ENCODE data around the gene SERTAD3.
A peak's percentile ranks its signal among the peaks of the same experiment; 100 is the strongest.
"Not testable (repeated sequence)": the region's sequence is repeated elsewhere in the genome, so short reads cannot be mapped to it uniquely, and the experiment has no call there.

SERTAD3 gene, protein sequence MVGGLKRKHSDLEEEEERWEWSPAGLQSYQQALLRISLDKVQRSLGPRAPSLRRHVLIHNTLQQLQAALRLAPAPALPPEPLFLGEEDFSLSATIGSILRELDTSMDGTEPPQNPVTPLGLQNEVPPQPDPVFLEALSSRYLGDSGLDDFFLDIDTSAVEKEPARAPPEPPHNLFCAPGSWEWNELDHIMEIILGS

GRCh38 chr19:40444000-40444824, at the start of gene SERTAD3:
Gene SERTAD3, minus strand, starts transcription at chr19:40444335. Its CDS starts 2,255 bp downstream, at chr19:40442080.
- Histone ChIP-seq H3K9ac (ENCODE audit: low read length) (peak within 1 kb of the TSS; percentile 100), H3K27me3 (ENCODE audit: control insufficient read depth in 1 of 2, insufficient read depth in 2 of 2, low read length in 2 of 2) (no peaks in the 10 kb centered on the region), H3K4me3 (ENCODE audit: low read depth in 1 of 2, low read length in 2 of 2) (peak within 1 kb of the TSS; percentile 90 to 100), H3K4me1 (ENCODE audit: insufficient read depth, low read length) (peaks cover 30% of the 10 kb centered on the region), H3K36me3 (ENCODE audit: insufficient read depth, low read length) (peaks cover 33% of the 10 kb centered on the region), H3K27ac (ENCODE audit: low read depth, low read length) (peak within 1 kb of the TSS; percentile 97), H3K9me3 (ENCODE audit: low read length) (no peaks in the 10 kb centered on the region)

- Histone ChIP-seq H3K27ac (ENCODE audit: low read depth, low read length) (no peak overlapping the region), H3K27me3 (ENCODE audit: control insufficient read depth in 1 of 2, insufficient read depth in 2 of 2, low read length in 2 of 2) (no peaks in the 10 kb centered on the region), H3K4me3 (ENCODE audit: low read depth in 1 of 2, low read length in 2 of 2) (no peak overlapping the region), H3K36me3 (ENCODE audit: insufficient read depth, low read length) (peaks cover 5% of the 10 kb centered on the region), H3K4me1 (ENCODE audit: insufficient read depth, low read length) (no peaks in the 10 kb centered on the region), H3K9ac (ENCODE audit: low read length) (no peak overlapping the region), H3K9me3 (ENCODE audit: low read length) (no peaks in the 10 kb centered on the region)
Measured at GRCh38 chr19:40493778-40494177, 49.6 kb upstream of the SERTAD3 start.

DNA sequence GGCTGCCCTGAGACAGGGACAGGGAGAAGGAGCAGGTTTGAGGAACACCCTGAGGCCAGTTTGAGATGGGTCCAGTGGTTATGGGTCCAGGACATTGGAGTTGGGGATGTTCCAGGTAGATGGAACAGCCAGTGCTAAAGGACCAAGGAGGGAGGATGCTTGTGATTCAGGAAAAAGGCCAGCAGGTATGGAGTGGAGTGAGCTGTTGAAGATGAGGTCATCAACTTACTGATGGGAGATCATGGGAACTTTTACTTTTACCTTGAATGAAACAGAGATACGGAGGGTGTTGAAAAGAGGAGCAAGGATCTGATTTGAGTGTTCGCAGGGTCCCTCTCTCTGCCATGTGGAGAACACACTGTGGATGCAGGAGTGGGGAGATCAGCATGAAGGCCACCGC, 48.1 kb upstream of the SERTAD3 start:
- Histone ChIP-seq H3K9me3 (ENCODE audit: low read length) (no peaks in the 10 kb centered on the region), H3K9ac (ENCODE audit: low read length) (no peak overlapping the region), H3K4me3 (ENCODE audit: low read depth in 1 of 2, low read length in 2 of 2) (no peak overlapping the region), H3K4me1 (ENCODE audit: insufficient read depth, low read length) (no peaks in the 10 kb centered on the region), H3K27me3 (ENCODE audit: control insufficient read depth in 1 of 2, insufficient read depth in 2 of 2, low read length in 2 of 2) (peaks cover 0 to 8% of the 10 kb centered on the region in 2 donors), H3K27ac (ENCODE audit: low read depth, low read length) (no peak overlapping the region), H3K36me3 (ENCODE audit: insufficient read depth, low read length) (peaks cover 5% of the 10 kb centered on the region)

DNA sequence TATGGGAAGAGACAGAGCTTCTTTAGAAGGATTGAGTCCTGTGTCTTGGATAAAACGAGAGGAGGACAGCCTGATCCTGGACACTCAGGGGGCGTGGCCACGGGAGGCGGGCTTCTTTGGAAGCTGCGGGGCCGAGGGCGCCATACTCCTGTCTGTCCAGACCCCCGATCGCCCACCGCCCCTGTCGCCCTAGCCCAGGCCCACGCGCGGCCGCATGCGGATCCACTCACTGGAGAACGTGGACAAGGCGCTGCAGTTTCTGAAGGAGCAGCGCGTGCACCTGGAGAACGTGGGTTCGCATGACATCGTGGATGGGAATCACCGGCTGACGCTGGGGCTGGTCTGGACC, 45.7 kb upstream of the SERTAD3 start:
- Histone ChIP-seq H3K27ac (ENCODE audit: low read depth, low read length) (no peak overlapping the region), H3K4me3 (ENCODE audit: low read depth in 1 of 2, low read length in 2 of 2) (no peak overlapping the region), H3K9ac (ENCODE audit: low read length) (no peak overlapping the region), H3K27me3 (ENCODE audit: control insufficient read depth in 1 of 2, insufficient read depth in 2 of 2, low read length in 2 of 2) (peaks cover 0 to 8% of the 10 kb centered on the region in 2 donors), H3K9me3 (ENCODE audit: low read length) (no peaks in the 10 kb centered on the region), H3K36me3 (ENCODE audit: insufficient read depth, low read length) (peaks cover 3% of the 10 kb centered on the region), H3K4me1 (ENCODE audit: insufficient read depth, low read length) (no peaks in the 10 kb centered on the region)

GRCh38 chr19:40486017-40486416, 41.9 kb upstream of the SERTAD3 start:
- H3K4me3 ChIP-seq (ENCODE audit: low read depth in 1 of 2, low read length in 2 of 2), result no peak overlapping the region
- H3K9me3 ChIP-seq (ENCODE audit: low read length), result no peaks in the 10 kb centered on the region
- H3K9ac ChIP-seq (ENCODE audit: low read length), result no peak overlapping the region
- H3K27ac ChIP-seq (ENCODE audit: low read depth, low read length), result no peak overlapping the region
- H3K27me3 ChIP-seq (ENCODE audit: control insufficient read depth in 1 of 2, insufficient read depth in 2 of 2, low read length in 2 of 2), result peaks cover 0 to 8% of the 10 kb centered on the region in 2 donors
- no peaks in the 10 kb centered on the region for H3K4me1 ChIP-seq (ENCODE audit: insufficient read depth, low read length)
- H3K36me3 ChIP-seq (ENCODE audit: insufficient read depth, low read length), result no peaks in the 10 kb centered on the region

GRCh38 chr19:40475878-40476644, 31.9 kb upstream of the SERTAD3 start:
- H3K9me3 ChIP-seq (ENCODE audit: low read length); H3K27ac ChIP-seq (ENCODE audit: low read depth, low read length); H3K9ac ChIP-seq (ENCODE audit: low read length); H3K4me3 ChIP-seq (ENCODE audit: low read depth in 1 of 2, low read length in 2 of 2); H3K27me3 ChIP-seq (ENCODE audit: control insufficient read depth in 1 of 2, insufficient read depth in 2 of 2, low read length in 2 of 2); H3K36me3 ChIP-seq (ENCODE audit: insufficient read depth, low read length); H3K4me1 ChIP-seq (ENCODE audit: insufficient read depth, low read length): not testable (repeated sequence)

GRCh38 chr19:40474737-40475136, 30.6 kb upstream of the SERTAD3 start:
- Histone ChIP-seq H3K9ac (ENCODE audit: low read length) (no peak overlapping the region), H3K4me3 (ENCODE audit: low read depth in 1 of 2, low read length in 2 of 2) (no peak overlapping the region)

DNA sequence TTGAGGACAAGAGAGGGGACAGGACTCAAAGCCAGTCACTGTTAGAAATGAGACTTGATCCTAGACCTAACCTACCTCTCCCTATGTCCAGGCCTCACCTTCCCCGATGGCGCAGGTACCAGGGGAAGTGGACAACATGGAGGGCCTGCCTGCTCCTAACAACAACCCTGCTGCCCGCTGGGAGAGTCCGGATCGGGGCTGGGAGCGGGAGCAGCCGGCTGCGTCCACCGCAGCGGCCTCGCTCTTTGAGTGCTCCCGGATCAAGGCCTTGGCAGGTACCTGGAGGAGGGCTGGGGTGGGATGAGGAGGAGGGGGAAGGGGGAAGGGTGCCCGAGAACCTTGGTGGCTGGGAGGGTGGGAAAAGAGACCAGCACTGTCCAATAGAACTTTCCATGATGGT, 28.4 kb upstream of the SERTAD3 start:
- Histone ChIP-seq H3K4me3 (ENCODE audit: low read depth in 1 of 2, low read length in 2 of 2) (no peak overlapping the region), H3K9me3 (ENCODE audit: low read length) (no peaks in the 10 kb centered on the region), H3K36me3 (ENCODE audit: insufficient read depth, low read length) (no peaks in the 10 kb centered on the region), H3K4me1 (ENCODE audit: insufficient read depth, low read length) (peaks cover 3% of the 10 kb centered on the region), H3K27me3 (ENCODE audit: control insufficient read depth in 1 of 2, insufficient read depth in 2 of 2, low read length in 2 of 2) (no peaks in the 10 kb centered on the region), H3K27ac (ENCODE audit: low read depth, low read length) (no peak overlapping the region), H3K9ac (ENCODE audit: low read length) (no peak overlapping the region)

More at GRCh38 chr19:40474737-40475136, 30.6 kb upstream of the SERTAD3 start:
- Histone ChIP-seq H3K4me1 (ENCODE audit: insufficient read depth, low read length) (no peaks in the 10 kb centered on the region), H3K27me3 (ENCODE audit: control insufficient read depth in 1 of 2, insufficient read depth in 2 of 2, low read length in 2 of 2) (no peaks in the 10 kb centered on the region), H3K27ac (ENCODE audit: low read depth, low read length) (no peak overlapping the region), H3K36me3 (ENCODE audit: insufficient read depth, low read length) (no peaks in the 10 kb centered on the region), H3K9me3 (ENCODE audit: low read length) (no peaks in the 10 kb centered on the region)

- Histone ChIP-seq H3K36me3 (ENCODE audit: insufficient read depth, low read length) (no peaks in the 10 kb centered on the region), H3K9ac (ENCODE audit: low read length) (no peak overlapping the region), H3K27me3 (ENCODE audit: control insufficient read depth in 1 of 2, insufficient read depth in 2 of 2, low read length in 2 of 2) (no peaks in the 10 kb centered on the region), H3K4me3 (ENCODE audit: low read depth in 1 of 2, low read length in 2 of 2) (no peak overlapping the region), H3K9me3 (ENCODE audit: low read length) (no peaks in the 10 kb centered on the region), H3K4me1 (ENCODE audit: insufficient read depth, low read length) (peaks cover 10% of the 10 kb centered on the region), H3K27ac (ENCODE audit: low read depth, low read length) (no peak overlapping the region)
Measured at GRCh38 chr19:40471111-40471510, 27.0 kb upstream of the SERTAD3 start.

DNA sequence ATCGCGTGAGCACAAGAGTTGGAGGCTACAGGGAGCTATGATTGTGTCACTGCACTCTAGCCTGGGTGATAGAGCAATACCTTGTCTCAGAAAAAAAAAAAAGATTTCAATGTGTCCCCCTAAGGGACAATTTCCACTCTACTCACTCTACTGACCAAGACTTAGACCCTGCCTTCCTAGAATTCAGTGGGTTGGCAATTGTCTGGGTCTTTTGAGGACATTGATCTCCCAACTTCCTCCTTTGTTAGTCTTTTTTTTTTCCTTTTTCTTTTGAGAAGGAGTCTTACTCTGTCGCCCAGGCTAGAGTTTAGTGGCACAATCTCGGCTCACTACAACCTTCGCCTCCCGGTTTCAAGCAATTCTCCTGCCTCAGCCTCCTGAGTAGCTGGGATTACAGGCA, 24.9 kb upstream of the SERTAD3 start:
- Histone ChIP-seq H3K27ac (ENCODE audit: low read depth, low read length) (no peak overlapping the region), H3K36me3 (ENCODE audit: insufficient read depth, low read length) (no peaks in the 10 kb centered on the region), H3K9ac (ENCODE audit: low read length) (no peak overlapping the region), H3K27me3 (ENCODE audit: control insufficient read depth in 1 of 2, insufficient read depth in 2 of 2, low read length in 2 of 2) (no peaks in the 10 kb centered on the region), H3K9me3 (ENCODE audit: low read length) (no peaks in the 10 kb centered on the region), H3K4me1 (ENCODE audit: insufficient read depth, low read length) (peaks cover 20% of the 10 kb centered on the region), H3K4me3 (ENCODE audit: low read depth in 1 of 2, low read length in 2 of 2) (no peak overlapping the region)

GRCh38 chr19:40466985-40467734, 23.0 kb upstream of the SERTAD3 start, which contains the start of gene SPTBN4:
Gene SPTBN4, plus strand, starts transcription at chr19:40467001. Its CDS starts 5,621 bp downstream, at chr19:40472622.
- Histone ChIP-seq H3K9me3 (ENCODE audit: low read length) (no peaks in the 10 kb centered on the region), H3K4me3 (ENCODE audit: low read depth in 1 of 2, low read length in 2 of 2) (peak within 1 kb of the TSS; percentile 49 to 97), H3K36me3 (ENCODE audit: insufficient read depth, low read length) (no peaks in the 10 kb centered on the region), H3K9ac (ENCODE audit: low read length) (no peak within 1 kb of the TSS), H3K27ac (ENCODE audit: low read depth, low read length) (peak within 1 kb of the TSS; percentile 54), H3K27me3 (ENCODE audit: control insufficient read depth in 1 of 2, insufficient read depth in 2 of 2, low read length in 2 of 2) (no peaks in the 10 kb centered on the region), H3K4me1 (ENCODE audit: insufficient read depth, low read length) (peaks cover 20% of the 10 kb centered on the region)
